SK-N-SH (cell line): ENCODE results near the gene NOP56.

Source experiments
- EZH2phosphoT487 ChIP-seq: fragments of 200-600 bp; sonication (generic); IDR thresholded peaks from 2 replicates; pipeline ENCODE4 v1.6.1; 2017; ENCODE audit warnings: low read depth, mixed run types, mild to moderate bottlenecking, antibody characterized with exemption, moderate library complexity, borderline replicate concordance
- POLR2AphosphoS5 ChIP-seq: IDR thresholded peaks from 2 replicates; pipeline ENCODE4 v1.6.1; 2012; ENCODE audit warnings: low read depth, low read length
- SMC3 ChIP-seq: IDR thresholded peaks from 2 replicates; pipeline ENCODE4 v1.6.1; 2012; ENCODE audit warnings: low read depth, low read length, improper control_type of control experiment
- TAF1 ChIP-seq: IDR thresholded peaks from 2 replicates; pipeline ENCODE4 v1.6.1; 2012; ENCODE audit warnings: low read depth, mild to moderate bottlenecking, low read length, moderate library complexity, borderline replicate concordance
- TF ChIP-seq, protein P1 (sequence below): fragments of 200-600 bp; sonication (generic); IDR thresholded peaks from 2 replicates; pipeline ENCODE4 v1.6.1; 2017; ENCODE audit warnings: antibody characterized with exemption, mild to moderate bottlenecking, moderate library complexity
- TF ChIP-seq, protein P2 (sequence below): IDR thresholded peaks from 2 replicates; pipeline ENCODE4 v1.6.1; 2012; ENCODE audit warnings: mild to moderate bottlenecking, low read depth, low read length, moderate library complexity
- TF ChIP-seq, protein P3 (sequence below): IDR thresholded peaks from 2 replicates; pipeline ENCODE4 v1.4.0; 2012; ENCODE audit warnings: low read depth, borderline replicate concordance

DNA sequence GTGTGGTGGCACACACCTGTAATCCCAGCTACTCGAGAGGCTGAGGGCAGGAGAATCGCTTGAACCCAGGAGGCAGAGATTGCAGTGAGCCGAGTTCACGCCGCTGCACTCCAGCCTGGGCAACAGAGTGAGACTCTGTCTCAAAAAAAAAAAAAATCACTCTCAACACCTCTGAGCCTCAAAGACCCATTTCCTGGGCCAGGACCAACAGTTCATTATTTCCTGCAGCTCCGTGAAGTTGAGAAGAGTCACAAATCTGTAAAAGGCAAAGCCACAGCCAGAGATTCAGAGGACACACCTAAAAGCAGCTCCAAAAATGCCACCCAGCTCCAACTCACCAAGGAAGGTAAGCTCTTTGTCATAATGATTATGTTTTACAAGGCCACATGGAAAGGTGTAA, 15.2 kb upstream of the NOP56 start:
- TF ChIP-seq SMC3 = no peak
- no peak for TF ChIP-seq POLR2AphosphoS5
- no peak for TF ChIP-seq TAF1
- TF ChIP-seq, protein P1, sequence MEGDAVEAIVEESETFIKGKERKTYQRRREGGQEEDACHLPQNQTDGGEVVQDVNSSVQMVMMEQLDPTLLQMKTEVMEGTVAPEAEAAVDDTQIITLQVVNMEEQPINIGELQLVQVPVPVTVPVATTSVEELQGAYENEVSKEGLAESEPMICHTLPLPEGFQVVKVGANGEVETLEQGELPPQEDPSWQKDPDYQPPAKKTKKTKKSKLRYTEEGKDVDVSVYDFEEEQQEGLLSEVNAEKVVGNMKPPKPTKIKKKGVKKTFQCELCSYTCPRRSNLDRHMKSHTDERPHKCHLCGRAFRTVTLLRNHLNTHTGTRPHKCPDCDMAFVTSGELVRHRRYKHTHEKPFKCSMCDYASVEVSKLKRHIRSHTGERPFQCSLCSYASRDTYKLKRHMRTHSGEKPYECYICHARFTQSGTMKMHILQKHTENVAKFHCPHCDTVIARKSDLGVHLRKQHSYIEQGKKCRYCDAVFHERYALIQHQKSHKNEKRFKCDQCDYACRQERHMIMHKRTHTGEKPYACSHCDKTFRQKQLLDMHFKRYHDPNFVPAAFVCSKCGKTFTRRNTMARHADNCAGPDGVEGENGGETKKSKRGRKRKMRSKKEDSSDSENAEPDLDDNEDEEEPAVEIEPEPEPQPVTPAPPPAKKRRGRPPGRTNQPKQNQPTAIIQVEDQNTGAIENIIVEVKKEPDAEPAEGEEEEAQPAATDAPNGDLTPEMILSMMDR = no peak
- TF ChIP-seq, protein P2, sequence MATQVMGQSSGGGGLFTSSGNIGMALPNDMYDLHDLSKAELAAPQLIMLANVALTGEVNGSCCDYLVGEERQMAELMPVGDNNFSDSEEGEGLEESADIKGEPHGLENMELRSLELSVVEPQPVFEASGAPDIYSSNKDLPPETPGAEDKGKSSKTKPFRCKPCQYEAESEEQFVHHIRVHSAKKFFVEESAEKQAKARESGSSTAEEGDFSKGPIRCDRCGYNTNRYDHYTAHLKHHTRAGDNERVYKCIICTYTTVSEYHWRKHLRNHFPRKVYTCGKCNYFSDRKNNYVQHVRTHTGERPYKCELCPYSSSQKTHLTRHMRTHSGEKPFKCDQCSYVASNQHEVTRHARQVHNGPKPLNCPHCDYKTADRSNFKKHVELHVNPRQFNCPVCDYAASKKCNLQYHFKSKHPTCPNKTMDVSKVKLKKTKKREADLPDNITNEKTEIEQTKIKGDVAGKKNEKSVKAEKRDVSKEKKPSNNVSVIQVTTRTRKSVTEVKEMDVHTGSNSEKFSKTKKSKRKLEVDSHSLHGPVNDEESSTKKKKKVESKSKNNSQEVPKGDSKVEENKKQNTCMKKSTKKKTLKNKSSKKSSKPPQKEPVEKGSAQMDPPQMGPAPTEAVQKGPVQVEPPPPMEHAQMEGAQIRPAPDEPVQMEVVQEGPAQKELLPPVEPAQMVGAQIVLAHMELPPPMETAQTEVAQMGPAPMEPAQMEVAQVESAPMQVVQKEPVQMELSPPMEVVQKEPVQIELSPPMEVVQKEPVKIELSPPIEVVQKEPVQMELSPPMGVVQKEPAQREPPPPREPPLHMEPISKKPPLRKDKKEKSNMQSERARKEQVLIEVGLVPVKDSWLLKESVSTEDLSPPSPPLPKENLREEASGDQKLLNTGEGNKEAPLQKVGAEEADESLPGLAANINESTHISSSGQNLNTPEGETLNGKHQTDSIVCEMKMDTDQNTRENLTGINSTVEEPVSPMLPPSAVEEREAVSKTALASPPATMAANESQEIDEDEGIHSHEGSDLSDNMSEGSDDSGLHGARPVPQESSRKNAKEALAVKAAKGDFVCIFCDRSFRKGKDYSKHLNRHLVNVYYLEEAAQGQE = no peak
- TF ChIP-seq, protein P3, sequence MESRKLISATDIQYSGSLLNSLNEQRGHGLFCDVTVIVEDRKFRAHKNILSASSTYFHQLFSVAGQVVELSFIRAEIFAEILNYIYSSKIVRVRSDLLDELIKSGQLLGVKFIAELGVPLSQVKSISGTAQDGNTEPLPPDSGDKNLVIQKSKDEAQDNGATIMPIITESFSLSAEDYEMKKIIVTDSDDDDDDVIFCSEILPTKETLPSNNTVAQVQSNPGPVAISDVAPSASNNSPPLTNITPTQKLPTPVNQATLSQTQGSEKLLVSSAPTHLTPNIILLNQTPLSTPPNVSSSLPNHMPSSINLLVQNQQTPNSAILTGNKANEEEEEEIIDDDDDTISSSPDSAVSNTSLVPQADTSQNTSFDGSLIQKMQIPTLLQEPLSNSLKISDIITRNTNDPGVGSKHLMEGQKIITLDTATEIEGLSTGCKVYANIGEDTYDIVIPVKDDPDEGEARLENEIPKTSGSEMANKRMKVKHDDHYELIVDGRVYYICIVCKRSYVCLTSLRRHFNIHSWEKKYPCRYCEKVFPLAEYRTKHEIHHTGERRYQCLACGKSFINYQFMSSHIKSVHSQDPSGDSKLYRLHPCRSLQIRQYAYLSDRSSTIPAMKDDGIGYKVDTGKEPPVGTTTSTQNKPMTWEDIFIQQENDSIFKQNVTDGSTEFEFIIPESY = no peak
- no peak for TF ChIP-seq EZH2phosphoT487
